ENCODE measurements around the gene ATP5MK. TPM values are rescaled to one million over a fixed set of nuclear protein-coding genes. Genes with fewer than 3 reads are reported as not detected.

Gene ATP5MK, protein sequence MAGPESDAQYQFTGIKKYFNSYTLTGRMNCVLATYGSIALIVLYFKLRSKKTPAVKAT
- 162 and 214 TPM in 2 replicates for total RNA-seq

DNA sequence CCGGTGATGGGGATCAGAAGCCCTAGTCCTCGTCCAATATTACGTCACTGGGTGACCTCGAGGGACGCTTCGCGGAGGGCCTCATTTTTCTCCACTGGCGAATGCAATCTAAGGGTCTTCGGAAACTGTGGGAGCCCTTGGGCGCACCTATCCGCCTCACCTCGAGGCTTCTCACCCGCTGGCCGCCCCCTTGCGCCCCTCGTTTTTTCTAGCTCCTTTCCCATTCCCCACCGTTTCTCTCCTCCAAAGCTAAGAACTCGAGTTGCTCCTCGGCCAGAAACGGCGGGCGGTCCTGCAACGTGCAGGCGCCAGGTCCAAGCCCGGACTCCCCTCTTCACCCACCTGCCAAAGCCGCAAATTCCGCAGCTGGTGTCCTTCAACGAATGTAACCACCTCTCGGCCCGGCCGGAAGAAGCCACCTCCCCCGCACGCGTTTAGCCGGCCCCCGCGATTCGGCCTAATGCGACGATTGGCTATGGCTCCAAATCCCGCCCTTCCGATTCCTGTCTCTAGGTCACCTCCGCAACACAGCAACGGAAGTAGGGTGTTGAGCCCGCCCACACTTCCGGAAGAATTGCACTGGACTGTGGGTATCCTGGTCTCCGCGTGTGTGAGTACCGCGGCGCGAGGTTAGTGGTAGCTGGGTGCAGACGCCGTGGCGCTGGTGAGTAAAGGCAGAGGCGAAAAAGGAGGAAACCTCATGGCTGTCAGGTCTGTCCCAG lies at the start of gene ATP5MK, which contains the start of gene PDCD11:
TSS of gene ATP5MK (minus strand) at position 409 of the 722 bp plus-strand sequence. CDS start 4,018 bp downstream, outside the sequence.
TSS of gene PDCD11 (plus strand) at position 560 of the 722 bp plus-strand sequence. CDS start 1,801 bp downstream, outside the sequence.

DNA sequence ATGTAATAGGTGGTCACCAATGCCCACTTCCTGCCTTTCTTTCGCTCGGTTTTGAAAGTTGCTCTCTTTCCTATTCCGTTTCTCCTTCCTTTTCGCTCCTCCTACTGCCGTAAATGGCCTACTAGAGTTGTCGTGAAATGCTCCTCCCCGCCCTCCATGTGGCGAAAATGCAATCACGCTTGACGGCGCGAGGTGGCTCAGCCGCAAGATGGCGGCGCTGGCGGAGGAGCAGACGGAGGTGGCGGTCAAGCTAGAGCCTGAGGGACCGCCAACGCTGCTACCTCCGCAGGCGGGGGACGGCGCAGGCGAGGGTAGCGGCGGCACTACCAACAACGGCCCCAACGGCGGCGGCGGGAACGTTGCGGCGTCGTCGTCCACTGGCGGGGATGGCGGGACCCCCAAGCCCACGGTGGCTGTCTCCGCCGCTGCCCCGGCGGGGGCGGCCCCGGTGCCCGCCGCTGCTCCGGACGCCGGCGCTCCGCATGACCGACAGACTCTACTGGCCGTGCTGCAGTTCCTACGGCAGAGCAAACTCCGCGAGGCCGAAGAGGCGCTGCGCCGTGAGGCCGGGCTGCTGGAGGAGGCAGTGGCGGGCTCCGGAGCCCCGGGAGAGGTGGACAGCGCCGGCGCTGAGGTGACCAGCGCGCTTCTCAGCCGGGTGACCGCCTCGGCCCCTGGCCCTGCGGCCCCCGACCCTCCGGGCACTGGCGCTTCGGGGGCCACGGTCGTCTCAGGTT lies 28.3 kb downstream of the ATP5MK start, which contains the start of gene TAF5:
TSS of gene TAF5 (plus strand) at position 195 of the 737 bp plus-strand sequence. CDS start at position 209, 14 bp downstream.

DNA sequence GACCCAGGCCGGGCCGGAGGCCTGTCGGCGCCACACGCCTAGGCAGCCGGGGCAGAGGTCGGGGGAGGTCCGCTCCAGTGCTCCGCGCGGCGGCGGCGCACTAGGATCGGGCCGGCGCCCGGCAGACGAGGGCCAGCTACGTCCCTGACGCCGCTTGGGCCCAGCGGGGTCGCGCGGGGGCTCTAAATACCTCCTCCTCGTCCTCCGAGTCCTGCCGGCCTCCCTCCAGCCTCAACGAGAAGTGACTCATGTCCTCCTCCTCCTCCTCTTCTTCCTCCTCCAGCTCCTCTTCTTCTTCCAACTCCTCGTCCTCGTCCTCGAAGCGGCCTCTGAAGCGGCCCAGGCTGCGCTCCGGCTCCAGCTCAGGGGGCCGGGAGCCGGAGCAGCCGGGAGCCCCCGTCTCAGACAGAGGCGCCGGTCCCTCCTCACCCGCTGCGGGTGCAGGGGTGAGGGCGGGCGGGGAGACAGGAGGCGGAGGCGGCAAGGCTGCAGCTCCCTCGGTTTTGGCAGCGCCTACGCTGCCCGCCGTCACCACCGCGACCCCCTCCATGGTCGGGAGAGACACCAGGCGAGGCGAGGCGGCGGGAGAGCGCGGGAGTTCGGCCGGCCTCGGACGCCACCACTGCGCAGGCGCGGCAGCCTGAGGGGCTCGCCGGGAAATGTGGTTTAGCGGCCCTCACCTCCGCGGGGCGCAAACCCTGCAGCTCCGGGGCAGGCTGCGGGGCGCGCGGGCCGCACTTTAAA lies 45.6 kb downstream of the ATP5MK start, which contains the start of gene PCGF6:
TSS of gene PCGF6 (minus strand) at position 624 of the 744 bp plus-strand sequence. CDS start at position 550, 74 bp downstream.

Other genes starting within 250 kb of the ATP5MK start
- gene NT5C2, start 203.2 kb downstream of the ATP5MK start, total RNA-seq = 41.6 and 69.0 TPM in 2 replicates
- under 0.01 TPM in 1 of 2 replicates, not detected in the other for gene RPEL1, start 150.6 kb downstream of the ATP5MK start, total RNA-seq
- under 0.01 and 0.47 TPM in 2 replicates for gene INA, start 119.3 kb downstream of the ATP5MK start, total RNA-seq
- gene PCGF6, start 45.3 kb downstream of the ATP5MK start, total RNA-seq = 9.3 and 9.9 TPM in 2 replicates
- gene TAF5, start 28.5 kb downstream of the ATP5MK start, total RNA-seq = 2.4 and 2.6 TPM in 2 replicates
- gene PDCD11, start 151 bp upstream of the ATP5MK start, total RNA-seq = 21.6 and 24.1 TPM in 2 replicates
- 21.8 and 31.4 TPM in 2 replicates for gene CALHM2, start 55.9 kb upstream of the ATP5MK start, total RNA-seq
- gene CALHM1, start 62.4 kb upstream of the ATP5MK start, total RNA-seq = not detected in 2 replicates
- not detected in 2 replicates for gene CALHM3, start 82.8 kb upstream of the ATP5MK start, total RNA-seq
- 0.16 and 0.17 TPM in 2 replicates for gene NEURL1, start 97.2 kb upstream of the ATP5MK start, total RNA-seq